SK-N-SH (cell line): Measurements from ENCODE around the gene ADGRL3. TPM values are rescaled to one million over a fixed set of nuclear protein-coding genes. Genes with fewer than 3 reads are reported as not detected.

ENCODE experiments used
- CTCF ChIA-PET: fragments of 300-600, 350-600 bp; formaldehyde crosslinking; extraction: SDS; loops from one replicate; lab custom pipeline; 2021; lab: Yijun Ruan, JAX
- POLR2A ChIA-PET: fragments of 350-600 bp; sonication (Branson Sonifier 250); formaldehyde crosslinking; extraction: SDS; loops from one replicate; lab custom pipeline; 2020; ENCODE audit warnings: antibody characterized with exemption, inconsistent platforms; lab: Yijun Ruan, JAX
- DNase-seq: peaks from one replicate; pipeline ENCODE4 v3.0.0; 2012
- H2AFZ ChIP-seq: fragments of 200-600 bp; sonication (generic); 2 replicates; pipeline ENCODE4 v1.8.1; 2016; ENCODE audit warnings: antibody characterized with exemption, mild to moderate bottlenecking, low read depth
- H3F3A ChIP-seq: fragments of 200-600 bp; sonication (generic); replicated peaks from 2 replicates; pipeline ENCODE3; 2016; ENCODE audit warnings: antibody characterized with exemption, mild to moderate bottlenecking; ENCODE audit not compliant: insufficient read depth
- H3K27ac ChIP-seq, 2 experiments: fragments of 200-500 bp in 1 of 2; fragments of 200-600 bp in 1 of 2; sonication (Bioruptor generic) in 1 of 2; sonication (generic), shearing (Covaris generic) in 1 of 2; 2 replicates each; pipeline versions ENCODE4 v1.5.1 to v1.6.1; 2014 to 2016; ENCODE audit warnings: low read depth in 2 of 2, inconsistent platforms in 1 of 2, low read length in 1 of 2, mild to moderate bottlenecking in 1 of 2, mixed read lengths in 1 of 2
- H3K27me3 ChIP-seq: fragments of 200-600 bp; sonication (generic), shearing (Covaris generic); 2 replicates; pipeline ENCODE4 v1.6.1; 2016; ENCODE audit warnings: mixed run types; ENCODE audit not compliant: insufficient read depth
- H3K36me3 ChIP-seq, 2 experiments: fragments of 200-500 bp in 1 of 2; fragments of 200-600 bp in 1 of 2; sonication (Bioruptor generic) in 1 of 2; sonication (generic) in 1 of 2; replicated peaks in 1 of 2; 2 replicates each; pipeline versions ENCODE3 to v1.5.1; 2014 to 2016; ENCODE audit warnings: low read length in 1 of 2, mild to moderate bottlenecking in 1 of 2; ENCODE audit not compliant: insufficient read depth in 2 of 2, control insufficient read depth in 1 of 2
- H3K4me1 ChIP-seq, 2 experiments: fragments of 200-500 bp in 1 of 2; fragments of 200-600 bp in 1 of 2; sonication (Bioruptor generic) in 1 of 2; sonication (generic), shearing (Covaris generic) in 1 of 2; 2 replicates each; pipeline versions ENCODE4 v1.5.1 to v1.6.1; 2014 to 2016; ENCODE audit warnings: low read depth in 1 of 2, low read length in 1 of 2, mixed run types in 1 of 2; ENCODE audit not compliant: insufficient read depth in 2 of 2, control insufficient read depth in 1 of 2
- H3K4me2 ChIP-seq: fragments of 200-600 bp; sonication (generic), shearing (Covaris generic); 2 replicates; pipeline ENCODE4 v1.6.1; 2017; ENCODE audit warnings: mixed run types
- H3K4me3 ChIP-seq, 2 experiments: fragments of 200-500 bp in 1 of 2; fragments of 200-600 bp in 1 of 2; sonication (Bioruptor generic) in 1 of 2; sonication (generic), shearing (Covaris generic) in 1 of 2; 2 replicates each; pipeline versions ENCODE4 v1.5.1 to v1.8.1; 2014 to 2016; ENCODE audit warnings: low read depth in 2 of 2, inconsistent platforms in 1 of 2, low read length in 1 of 2, mild to moderate bottlenecking in 1 of 2, mixed read lengths in 1 of 2, moderate library complexity in 1 of 2
- H3K79me2 ChIP-seq: fragments of 200-600 bp; sonication (generic); 2 replicates; pipeline ENCODE4 v1.8.1; 2017; ENCODE audit warnings: mild to moderate bottlenecking; ENCODE audit not compliant: insufficient read depth
- H3K9ac ChIP-seq: fragments of 200-600 bp; sonication (generic); 2 replicates; pipeline ENCODE4 v1.6.1; 2017; ENCODE audit warnings: mixed run types
- H3K9me2 ChIP-seq: fragments of 200-600 bp; sonication (generic); 2 replicates; pipeline ENCODE4 v1.6.1; 2017; ENCODE audit warnings: mixed run types
- H3K9me3 ChIP-seq: fragments of 200-600 bp; sonication (generic); 2 replicates; pipeline ENCODE4 v1.6.1; 2017; ENCODE audit warnings: mixed run types, mild to moderate bottlenecking, moderate library complexity
- H4K20me1 ChIP-seq: fragments of 200-600 bp; sonication (generic); 2 replicates; pipeline ENCODE4 v1.6.1; 2017; ENCODE audit warnings: mild to moderate bottlenecking, mixed run types; ENCODE audit not compliant: insufficient read depth
- CTCF ChIP-seq: fragments of 200-600 bp; sonication (generic); IDR thresholded peaks from 2 replicates; pipeline ENCODE4 v1.6.1; 2017; ENCODE audit warnings: antibody characterized with exemption, mild to moderate bottlenecking, moderate library complexity
- ELF1 ChIP-seq: IDR thresholded peaks from 2 replicates; pipeline ENCODE4 v1.4.0; 2012
- GABPA ChIP-seq: IDR thresholded peaks from 2 replicates; pipeline ENCODE4 v1.4.0; 2012; ENCODE audit warnings: low read depth, mild to moderate bottlenecking
- MEF2A ChIP-seq: IDR thresholded peaks from 2 replicates; pipeline ENCODE4 v1.4.0; 2012; ENCODE audit warnings: low read depth, borderline replicate concordance
- MXI1 ChIP-seq: IDR thresholded peaks from 2 replicates; pipeline ENCODE4 v1.6.1; 2012; ENCODE audit warnings: mild to moderate bottlenecking, low read depth, low read length, improper control_type of control experiment
- NRF1 ChIP-seq: IDR thresholded peaks from 2 replicates; pipeline ENCODE4 v1.6.1; 2012; ENCODE audit warnings: low read depth, mild to moderate bottlenecking, low read length
- RAD21 ChIP-seq: IDR thresholded peaks from 2 replicates; pipeline ENCODE4 v1.6.1; 2012; ENCODE audit warnings: mild to moderate bottlenecking, low read length
- RCOR1 ChIP-seq: fragments of 150-350 bp; IDR thresholded peaks from 2 replicates; pipeline ENCODE4 v1.6.1; 2017; ENCODE audit warnings: antibody characterized with exemption, low read length
- REST ChIP-seq: IDR thresholded peaks from 2 replicates; pipeline ENCODE4 v1.6.1; 2012; ENCODE audit warnings: mild to moderate bottlenecking, low read depth, low read length, moderate library complexity
- SIN3A ChIP-seq: IDR thresholded peaks from 2 replicates; pipeline ENCODE4 v1.6.1; 2012; ENCODE audit warnings: low read depth, mild to moderate bottlenecking, low read length, moderate library complexity, borderline replicate concordance
- TCF12 ChIP-seq: IDR thresholded peaks from 2 replicates; pipeline ENCODE4 v1.4.0; 2012
- WGBS: methylation state at CpG from one replicate; pipeline ENCODE4 v1.1.6; 2017; ENCODE audit warnings: low lambda C conversion rate; 5-methylcytosine and 5-hydroxymethylcytosine counted together
- polyA plus RNA-seq, 3 experiments: library from polyadenylated mRNA; depleted of rRNA; stranded (reverse); fragments of >200 nt; gene quantifications; 2 replicates each; pipeline ENCODE4 v1.2.3, GENCODE V29; 2012
- TF ChIP-seq, protein P1 (sequence below): IDR thresholded peaks from 2 replicates; pipeline ENCODE4 v1.4.0; 2012; ENCODE audit warnings: low read depth, borderline replicate concordance
- TF ChIP-seq, protein P2 (sequence below): IDR thresholded peaks from 2 replicates; pipeline ENCODE4 v1.4.0; 2012; ENCODE audit warnings: low read depth

Gene ADGRL3
- polyA plus RNA-seq, 1 of the 3 experiments (the other 2 are of a cell fraction) = 0.03 TPM

- Histone ChIP-seq H3K9me3 (no peaks in the 10 kb centered on the region), H2AFZ (no peak overlapping the region), H3K4me2 (no peak overlapping the region), H3K27ac (no peak overlapping the region), H3K36me3 (no peaks in the 10 kb centered on the region), H3K9ac (no peak overlapping the region), H3K4me1 (no peaks in the 10 kb centered on the region), H3F3A (no peaks in the 10 kb centered on the region), H3K4me3 (no peak overlapping the region), H3K79me2 (no peaks in the 10 kb centered on the region), H3K9me2 (no peaks in the 10 kb centered on the region), H3K27me3 (no peaks in the 10 kb centered on the region), H4K20me1 (no peaks in the 10 kb centered on the region)
- no peak for TF ChIP-seq MEF2A
- no peak for TF ChIP-seq RCOR1
- no peak for TF ChIP-seq SIN3A
- TF ChIP-seq REST = no peak
- no peak for TF ChIP-seq CTCF
- TF ChIP-seq GABPA = no peak
- TF ChIP-seq ELF1 = no peak
- TF ChIP-seq TCF12 = no peak
- TF ChIP-seq, protein P1, sequence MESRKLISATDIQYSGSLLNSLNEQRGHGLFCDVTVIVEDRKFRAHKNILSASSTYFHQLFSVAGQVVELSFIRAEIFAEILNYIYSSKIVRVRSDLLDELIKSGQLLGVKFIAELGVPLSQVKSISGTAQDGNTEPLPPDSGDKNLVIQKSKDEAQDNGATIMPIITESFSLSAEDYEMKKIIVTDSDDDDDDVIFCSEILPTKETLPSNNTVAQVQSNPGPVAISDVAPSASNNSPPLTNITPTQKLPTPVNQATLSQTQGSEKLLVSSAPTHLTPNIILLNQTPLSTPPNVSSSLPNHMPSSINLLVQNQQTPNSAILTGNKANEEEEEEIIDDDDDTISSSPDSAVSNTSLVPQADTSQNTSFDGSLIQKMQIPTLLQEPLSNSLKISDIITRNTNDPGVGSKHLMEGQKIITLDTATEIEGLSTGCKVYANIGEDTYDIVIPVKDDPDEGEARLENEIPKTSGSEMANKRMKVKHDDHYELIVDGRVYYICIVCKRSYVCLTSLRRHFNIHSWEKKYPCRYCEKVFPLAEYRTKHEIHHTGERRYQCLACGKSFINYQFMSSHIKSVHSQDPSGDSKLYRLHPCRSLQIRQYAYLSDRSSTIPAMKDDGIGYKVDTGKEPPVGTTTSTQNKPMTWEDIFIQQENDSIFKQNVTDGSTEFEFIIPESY = no peak
- TF ChIP-seq MXI1 = no peak
- TF ChIP-seq RAD21 = no peak
- no peak for TF ChIP-seq NRF1
- TF ChIP-seq, protein P2, sequence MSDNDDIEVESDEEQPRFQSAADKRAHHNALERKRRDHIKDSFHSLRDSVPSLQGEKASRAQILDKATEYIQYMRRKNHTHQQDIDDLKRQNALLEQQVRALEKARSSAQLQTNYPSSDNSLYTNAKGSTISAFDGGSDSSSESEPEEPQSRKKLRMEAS = no peak
- POLR2A ChIA-PET = no interaction called here
- no peak for DNase-seq
- 32% methylated on average over 2 of the region's 2 CpGs for whole genome bisulfite sequencing
- CTCF ChIA-PET = no interaction called here
Observed at GRCh38 chr4:61911313-61911756, 711.2 kb downstream of the ADGRL3 start.
